Tibial nerve (tissue), 3 donors: Measurements from ENCODE around the gene OR4D11.

Experiments used
- POLR2A ChIP-seq, 2 donors: fragments of 450-650 bp; IDR thresholded peaks; one replicate each; pipeline ENCODE4 v1.6.1; 2017; ENCODE audit warnings: antibody characterized with exemption in 2 of 2, mild to moderate bottlenecking in 2 of 2, moderate library complexity in 2 of 2
- TF ChIP-seq, protein P1 (sequence below), 5 experiments: fragments of 200-600 bp in 3 of 5; fragments of 450-650 bp in 2 of 5; sonication (generic) in 3 of 5; IDR thresholded peaks; one replicate each; pipeline ENCODE4 v1.5.1; 2016 to 2019; ENCODE audit warnings: antibody characterized with exemption in 5 of 5, mild to moderate bottlenecking in 3 of 5, moderate library complexity in 2 of 5

DNA sequence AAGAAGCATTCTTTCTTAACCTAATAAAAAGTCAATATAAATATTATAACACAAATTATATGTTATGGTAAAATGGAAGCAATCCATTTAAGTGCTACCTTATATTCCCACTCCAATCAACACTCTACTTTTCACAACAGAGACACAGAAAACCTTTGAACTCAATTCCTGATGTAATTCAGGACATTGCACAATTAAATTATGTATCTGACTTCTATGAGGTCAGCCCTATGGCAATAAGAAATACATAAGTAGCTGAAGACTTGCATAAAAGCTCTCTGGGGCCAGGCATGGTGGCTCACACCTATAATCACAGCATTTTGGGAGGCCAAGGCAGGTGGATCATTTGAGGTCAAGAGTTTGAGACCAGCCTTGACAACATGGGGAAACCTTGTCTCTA lies 23.5 kb upstream of the OR4D11 start:
- TF ChIP-seq, protein P1, sequence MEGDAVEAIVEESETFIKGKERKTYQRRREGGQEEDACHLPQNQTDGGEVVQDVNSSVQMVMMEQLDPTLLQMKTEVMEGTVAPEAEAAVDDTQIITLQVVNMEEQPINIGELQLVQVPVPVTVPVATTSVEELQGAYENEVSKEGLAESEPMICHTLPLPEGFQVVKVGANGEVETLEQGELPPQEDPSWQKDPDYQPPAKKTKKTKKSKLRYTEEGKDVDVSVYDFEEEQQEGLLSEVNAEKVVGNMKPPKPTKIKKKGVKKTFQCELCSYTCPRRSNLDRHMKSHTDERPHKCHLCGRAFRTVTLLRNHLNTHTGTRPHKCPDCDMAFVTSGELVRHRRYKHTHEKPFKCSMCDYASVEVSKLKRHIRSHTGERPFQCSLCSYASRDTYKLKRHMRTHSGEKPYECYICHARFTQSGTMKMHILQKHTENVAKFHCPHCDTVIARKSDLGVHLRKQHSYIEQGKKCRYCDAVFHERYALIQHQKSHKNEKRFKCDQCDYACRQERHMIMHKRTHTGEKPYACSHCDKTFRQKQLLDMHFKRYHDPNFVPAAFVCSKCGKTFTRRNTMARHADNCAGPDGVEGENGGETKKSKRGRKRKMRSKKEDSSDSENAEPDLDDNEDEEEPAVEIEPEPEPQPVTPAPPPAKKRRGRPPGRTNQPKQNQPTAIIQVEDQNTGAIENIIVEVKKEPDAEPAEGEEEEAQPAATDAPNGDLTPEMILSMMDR (IDR thresholded peaks at IDR 0.05): no peak
- TF ChIP-seq POLR2A (IDR thresholded peaks at IDR 0.05): no peak
